ENCODE results near the gene EXOC3L4. TPM values are rescaled to one million over a fixed set of nuclear protein-coding genes. Genes with fewer than 3 reads are reported as not detected.

Gene EXOC3L4
- total and polyA plus RNA-seq, 2 donors (not counting 3 experiments of a cell fraction or from before 2014, with no cell fraction given) = not detected

DNA sequence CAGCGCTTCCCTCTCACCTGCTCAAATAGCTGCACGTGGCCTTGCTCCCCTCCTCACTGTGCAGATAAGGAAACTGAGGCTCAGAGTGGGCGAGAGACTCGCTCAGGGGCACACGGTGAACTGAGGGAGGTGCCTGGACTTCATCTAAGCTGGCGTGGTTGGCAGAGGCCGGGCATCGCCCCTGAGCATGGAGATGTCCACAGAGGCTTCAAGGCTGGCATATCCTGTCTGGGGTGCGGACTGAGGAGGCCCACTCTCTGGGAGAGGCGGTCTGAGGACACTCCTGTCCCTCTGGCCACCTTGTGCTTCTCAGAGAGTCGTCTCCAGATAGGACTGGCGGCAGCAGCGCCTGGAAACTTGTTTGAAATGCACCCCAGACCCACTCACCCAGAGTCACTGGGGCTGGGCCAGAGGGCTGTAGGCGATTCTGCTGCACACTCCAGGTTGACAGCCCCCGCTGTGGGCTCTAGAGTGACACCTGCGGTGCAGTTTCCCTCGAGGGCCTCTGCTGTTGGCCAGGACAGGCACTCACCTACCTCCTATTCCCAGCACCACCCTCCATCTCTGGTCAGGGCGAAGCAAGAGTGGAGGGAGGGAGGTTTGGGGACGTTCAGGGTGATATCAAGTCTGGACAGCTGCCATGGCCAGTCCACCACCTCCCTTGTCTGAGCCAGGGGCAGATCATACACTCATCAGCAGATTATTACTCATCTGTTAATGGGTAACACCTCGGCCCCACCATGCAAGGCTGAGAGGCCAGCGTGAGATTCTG is 21.7 kb upstream of the EXOC3L4 start:
- intact Hi-C loops (cut with micrococcal nuclease) (no loop called here), dilution Hi-C loops (cut with MboI; ENCODE audit: extremely low pct_ligation_motif_present, low sequenced_read_pairs) (no loop called here)
- Histone ChIP-seq H3K36me3 (ENCODE audit: control insufficient read depth in 2 of 2, extremely low read depth in 1 of 2, insufficient read depth in 2 of 2, low read length in 2 of 2) (no peaks in the 10 kb centered on the region), H3K4me1 (ENCODE audit: control insufficient read depth, extremely low read depth, insufficient read depth, low read length) (peaks cover 8% of the 10 kb centered on the region), H3K9me3 (replicated peaks; ENCODE audit: control insufficient read depth, insufficient read depth, low read length) (no peaks in the 10 kb centered on the region), H2AFZ (ENCODE audit: low read depth, low read length) (no peak overlapping the region), H3K27me3 (ENCODE audit: control insufficient read depth in 2 of 2, insufficient read depth in 2 of 2, low read length in 2 of 2) (no peaks in the 10 kb centered on the region), H3K27ac (ENCODE audit: insufficient read depth, low read depth, low read length) (no peak overlapping the region), H3K79me2 (ENCODE audit: control insufficient read depth, insufficient read depth, low read length) (no peaks in the 10 kb centered on the region), H3K9ac (replicated peaks; ENCODE audit: extremely low read depth, insufficient read depth, low read length) (no peak overlapping the region), H3K9me1 (replicated peaks; ENCODE audit: control insufficient read depth, extremely low read depth, insufficient read depth, low read length) (no peaks in the 10 kb centered on the region), H3K4me2 (ENCODE audit: insufficient read depth, low read length) (no peak overlapping the region), H4K20me1 (replicated peaks; ENCODE audit: control insufficient read depth, extremely low read depth, insufficient read depth, low read length) (no peaks in the 10 kb centered on the region), H3K4me3 (replicated peaks in 1 of 3; ENCODE audit: insufficient read depth in 1 of 3, low read depth in 1 of 3, low read length in 3 of 3) (no peak overlapping the region)
- no TSS peak for BruUV-seq (replicated peaks)
- ChIA-PET POLR2A (no interaction called here), CTCF (no interaction called here)
- TF ChIP-seq EZH2 (IDR thresholded peaks at IDR 0.05; ENCODE audit: borderline replicate concordance, low read depth, low read length, severe bottlenecking) (no peak), POLR2A (IDR thresholded peaks at IDR 0.05; ENCODE audit: low read depth, low read length) (no peak), FOS (IDR thresholded peaks at IDR 0.05; ENCODE audit: borderline replicate concordance, insufficient read depth, low read length) (no peak), JUN (IDR thresholded peaks at IDR 0.05; ENCODE audit: borderline replicate concordance, insufficient read depth, insufficient read length, low read depth) (no peak), MYC (IDR thresholded peaks at IDR 0.05; ENCODE audit: low read depth, low read length) (no peak), POLR2AphosphoS5 (IDR thresholded peaks at IDR 0.05; ENCODE audit: insufficient read depth, low read depth, low read length) (no peak), GATA2 (IDR thresholded peaks at IDR 0.05; ENCODE audit: insufficient read depth, insufficient read length, low read depth, low read length) (no peak)
- TF ChIP-seq, protein P1, sequence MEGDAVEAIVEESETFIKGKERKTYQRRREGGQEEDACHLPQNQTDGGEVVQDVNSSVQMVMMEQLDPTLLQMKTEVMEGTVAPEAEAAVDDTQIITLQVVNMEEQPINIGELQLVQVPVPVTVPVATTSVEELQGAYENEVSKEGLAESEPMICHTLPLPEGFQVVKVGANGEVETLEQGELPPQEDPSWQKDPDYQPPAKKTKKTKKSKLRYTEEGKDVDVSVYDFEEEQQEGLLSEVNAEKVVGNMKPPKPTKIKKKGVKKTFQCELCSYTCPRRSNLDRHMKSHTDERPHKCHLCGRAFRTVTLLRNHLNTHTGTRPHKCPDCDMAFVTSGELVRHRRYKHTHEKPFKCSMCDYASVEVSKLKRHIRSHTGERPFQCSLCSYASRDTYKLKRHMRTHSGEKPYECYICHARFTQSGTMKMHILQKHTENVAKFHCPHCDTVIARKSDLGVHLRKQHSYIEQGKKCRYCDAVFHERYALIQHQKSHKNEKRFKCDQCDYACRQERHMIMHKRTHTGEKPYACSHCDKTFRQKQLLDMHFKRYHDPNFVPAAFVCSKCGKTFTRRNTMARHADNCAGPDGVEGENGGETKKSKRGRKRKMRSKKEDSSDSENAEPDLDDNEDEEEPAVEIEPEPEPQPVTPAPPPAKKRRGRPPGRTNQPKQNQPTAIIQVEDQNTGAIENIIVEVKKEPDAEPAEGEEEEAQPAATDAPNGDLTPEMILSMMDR (IDR thresholded peaks at IDR 0.05; ENCODE audit: extremely low read depth in 1 of 2, insufficient read depth in 1 of 2, low read depth in 1 of 2, low read length in 2 of 2) = no peak
- TF ChIP-seq, protein P2, sequence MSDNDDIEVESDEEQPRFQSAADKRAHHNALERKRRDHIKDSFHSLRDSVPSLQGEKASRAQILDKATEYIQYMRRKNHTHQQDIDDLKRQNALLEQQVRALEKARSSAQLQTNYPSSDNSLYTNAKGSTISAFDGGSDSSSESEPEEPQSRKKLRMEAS (IDR thresholded peaks at IDR 0.05; ENCODE audit: insufficient read depth, insufficient read length) = no peak
- FAIRE-seq (no peak), DNase-seq (ENCODE audit: low read depth, low spot score) (no peak)
